GOT3 (cell line): ENCODE results near the gene PPP1R3C.

Source experiments
- DNase-seq: peaks from one replicate; lab custom pipeline; 2025; ENCODE audit warnings: mixed read lengths; lab: John Stamatoyannopoulos, UW

PPP1R3C gene

DNA sequence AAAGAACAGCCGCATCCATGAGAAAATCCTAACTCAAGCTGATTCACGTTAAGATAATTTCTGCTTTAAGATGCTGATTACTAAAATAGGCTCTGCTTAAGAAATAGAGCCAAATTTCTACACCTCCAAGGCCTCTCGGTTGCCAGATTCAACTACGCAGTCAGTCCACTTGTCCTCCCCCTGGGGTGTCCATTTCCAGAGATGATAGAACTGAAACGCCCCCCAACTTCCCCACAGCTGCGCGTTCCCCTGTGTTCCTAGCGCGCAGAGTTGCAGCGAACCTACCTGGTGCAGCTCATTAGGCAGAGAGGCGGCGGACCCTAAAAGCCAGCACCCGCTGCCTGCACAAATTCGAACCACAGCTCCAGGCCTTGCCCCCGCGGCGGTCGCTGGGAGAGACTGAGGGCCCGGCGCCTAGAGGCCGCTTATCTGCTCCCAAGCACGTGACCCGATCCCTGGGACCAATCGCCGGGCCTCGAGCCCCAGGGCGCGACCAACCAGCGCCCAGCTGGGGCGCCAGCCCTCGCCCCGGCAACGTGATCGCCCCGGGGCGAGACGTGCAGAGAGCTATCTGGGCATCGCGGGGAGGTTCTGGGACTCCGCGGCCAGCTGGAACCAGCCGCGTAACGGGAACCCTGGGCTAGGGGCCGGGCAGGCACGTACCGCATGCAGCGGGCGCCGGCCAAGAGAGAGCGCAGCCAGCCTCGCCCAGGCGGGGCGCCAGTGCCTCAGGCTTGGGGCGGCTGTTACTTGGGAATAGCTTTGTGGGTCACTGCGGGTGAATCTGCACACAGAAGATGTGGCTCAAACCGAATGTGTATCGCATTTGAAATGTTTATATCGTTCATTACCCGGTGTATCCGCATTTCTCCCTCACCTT lies at the start of gene PPP1R3C:
PPP1R3C (minus strand) TSS at position 401 of the 880 bp plus-strand sequence; CDS start at position 299, 102 bp downstream.
- DNase-seq: peak; percentile 88

DNA sequence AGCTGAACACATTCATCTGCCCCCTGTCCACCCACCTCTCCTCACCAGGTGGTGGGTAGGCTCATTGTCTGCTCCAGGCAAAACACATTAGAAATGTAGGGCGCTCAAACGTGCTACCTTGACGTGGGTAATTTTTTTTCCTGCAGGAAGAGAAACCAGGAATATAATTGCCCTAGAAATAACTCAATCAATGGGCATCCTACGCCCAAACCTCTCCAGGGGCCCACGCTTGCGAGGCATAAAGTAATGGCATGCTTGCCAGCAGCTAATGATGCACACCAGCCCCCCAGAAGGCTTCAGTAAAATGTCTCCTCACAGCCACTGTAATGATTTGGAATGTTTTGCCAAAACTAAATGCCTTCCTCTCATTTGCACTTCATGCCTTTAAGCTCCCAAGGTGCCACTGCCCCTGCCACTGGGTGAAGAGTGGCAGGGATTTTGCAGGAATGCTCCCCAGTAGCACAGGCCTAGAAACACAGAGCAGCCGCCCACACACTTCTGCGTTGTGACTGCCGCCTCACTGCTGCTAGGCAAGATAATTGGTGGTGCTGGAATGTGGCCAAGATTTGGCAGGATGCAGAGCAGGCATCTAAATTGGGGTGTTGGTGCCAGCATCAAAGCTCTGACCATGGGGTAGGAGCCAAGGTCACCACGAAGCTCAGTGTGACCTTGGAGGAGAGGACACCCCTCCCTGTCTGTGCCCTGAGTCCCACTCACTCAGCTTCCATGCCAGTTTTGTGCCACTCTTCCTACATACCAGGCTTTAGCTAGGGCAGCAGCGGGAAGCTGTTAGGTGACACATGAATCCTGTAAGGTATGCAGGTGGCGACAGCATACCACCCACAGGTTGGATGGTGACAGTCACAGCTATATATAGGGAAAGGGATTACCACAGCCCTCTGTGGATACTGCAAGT lies 48.7 kb upstream of the PPP1R3C start:
- no peak for DNase-seq

DNA sequence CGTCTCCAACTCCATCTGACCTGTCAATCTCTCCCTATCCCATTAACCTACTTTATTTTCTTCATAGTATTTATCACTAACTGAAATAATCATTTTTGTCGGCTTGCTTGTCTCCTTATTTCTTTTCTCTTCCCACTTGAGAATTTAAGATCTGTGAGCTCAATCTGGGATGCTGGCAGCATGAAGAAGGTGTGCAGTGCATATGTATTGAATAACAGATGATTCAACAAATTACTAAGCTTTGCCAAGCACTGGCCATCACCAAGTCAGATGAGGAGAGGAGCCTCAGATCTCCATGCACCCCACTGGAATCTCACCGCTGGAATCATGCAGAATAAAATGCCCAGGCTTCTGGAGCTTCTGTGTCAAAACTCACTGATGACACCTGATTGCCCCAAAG lies 47.6 kb upstream of the PPP1R3C start:
- DNase-seq: no peak

DNA sequence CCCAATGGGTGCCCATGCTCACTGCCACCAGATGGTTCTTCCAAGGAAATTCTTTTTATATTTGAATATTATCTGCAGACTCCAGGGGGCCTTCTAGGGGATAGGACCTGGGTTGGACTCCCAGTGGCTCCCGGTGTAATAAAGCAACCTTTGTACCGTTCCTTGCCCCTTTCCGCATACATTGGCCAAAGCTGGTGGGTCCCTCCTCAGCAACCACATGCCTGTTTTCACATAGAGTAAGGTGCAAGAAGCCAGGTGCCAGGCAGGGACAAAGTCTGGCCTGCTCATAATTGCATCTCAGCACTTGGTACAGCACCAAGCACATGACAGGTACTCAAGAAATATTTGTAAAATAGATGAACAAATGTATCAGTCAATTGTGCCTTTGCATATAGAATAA lies 46.4 kb upstream of the PPP1R3C start:
- DNase-seq: no peak

DNA sequence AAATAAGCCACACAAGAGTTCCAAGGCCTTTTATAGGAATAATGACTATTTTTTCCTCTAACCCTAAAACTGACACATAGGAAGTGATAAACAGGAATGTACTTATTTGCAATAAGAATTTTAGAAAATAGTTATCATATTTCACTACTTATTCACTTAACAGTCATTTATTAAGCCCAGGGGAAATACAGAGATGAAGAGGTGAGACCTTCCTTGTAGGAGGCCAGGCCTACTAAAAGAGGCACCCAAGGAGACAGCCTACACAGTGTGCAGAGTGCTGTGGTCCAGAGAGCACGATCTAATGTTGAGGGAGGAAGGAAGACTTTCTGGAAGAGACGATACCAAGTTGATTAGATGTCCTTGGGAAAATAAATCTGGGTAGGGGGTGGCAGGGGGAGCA lies 45.0 kb upstream of the PPP1R3C start:
- no peak for DNase-seq

DNA sequence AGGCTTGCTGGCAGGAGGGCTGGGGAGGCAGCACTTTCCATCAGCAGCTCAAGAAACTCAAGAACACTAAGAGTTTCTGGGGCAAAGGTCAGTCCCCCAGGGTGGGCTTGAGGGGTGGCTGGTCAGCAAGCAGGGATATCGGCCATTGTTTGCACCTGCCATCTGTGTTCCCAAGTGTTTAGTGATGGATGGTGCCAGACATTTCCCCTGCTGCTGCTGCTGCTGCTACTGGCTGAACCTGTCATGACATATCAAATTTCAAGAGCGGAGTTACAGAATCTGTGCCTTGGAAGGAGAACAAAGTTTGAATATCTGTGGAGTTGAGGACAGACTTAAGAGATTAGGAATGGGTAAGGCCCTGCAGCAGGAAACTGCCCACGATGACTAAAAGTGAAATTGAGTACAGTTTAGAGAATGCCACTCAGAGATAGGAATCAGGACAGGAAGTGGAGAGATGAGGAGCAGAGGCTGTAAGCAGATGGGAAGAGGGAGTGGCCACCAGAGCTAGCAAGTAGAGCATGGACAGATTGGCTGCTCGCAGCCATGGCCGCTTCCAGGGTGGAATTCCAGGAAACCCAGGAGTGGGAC lies 39.2 kb upstream of the PPP1R3C start:
- DNase-seq: no peak

DNA sequence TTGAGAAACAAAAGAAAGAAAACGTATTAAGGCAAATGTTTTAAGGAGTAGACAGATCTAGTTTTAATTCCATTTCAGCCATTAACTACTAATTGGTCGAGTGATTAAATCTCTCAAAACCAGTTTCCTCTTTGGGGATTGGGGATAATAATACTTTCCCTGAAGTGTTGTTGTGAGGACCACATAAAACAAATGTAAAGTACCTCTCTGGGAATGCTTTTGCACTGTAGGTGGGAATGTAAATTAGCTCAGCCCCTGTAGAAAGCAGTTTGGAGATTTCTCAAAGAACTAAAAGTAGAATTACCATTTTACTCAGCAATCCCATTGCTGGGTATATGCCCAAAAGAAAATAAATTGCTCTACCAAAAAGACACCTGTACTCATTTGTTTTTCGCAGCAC lies 36.0 kb upstream of the PPP1R3C start:
- no peak for DNase-seq

DNA sequence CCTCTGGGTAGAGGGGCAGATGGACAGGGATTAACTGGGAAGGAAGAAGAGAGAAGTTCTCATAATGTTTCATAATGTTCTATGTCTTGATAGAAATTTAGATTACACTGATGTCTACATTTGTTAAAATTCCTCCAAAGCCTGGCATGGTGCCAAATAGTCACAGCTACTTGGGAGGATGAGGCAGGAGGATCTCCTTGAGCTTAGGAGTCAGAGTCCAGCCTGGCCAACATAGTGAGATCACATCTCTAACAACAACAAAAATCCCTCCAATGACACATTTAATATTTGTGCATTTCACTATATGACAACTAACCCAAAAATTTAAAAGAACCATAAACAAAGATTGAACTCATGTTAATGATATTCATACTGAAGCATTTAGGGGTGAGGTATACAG lies 33.0 kb upstream of the PPP1R3C start:
- DNase-seq: no peak

DNA sequence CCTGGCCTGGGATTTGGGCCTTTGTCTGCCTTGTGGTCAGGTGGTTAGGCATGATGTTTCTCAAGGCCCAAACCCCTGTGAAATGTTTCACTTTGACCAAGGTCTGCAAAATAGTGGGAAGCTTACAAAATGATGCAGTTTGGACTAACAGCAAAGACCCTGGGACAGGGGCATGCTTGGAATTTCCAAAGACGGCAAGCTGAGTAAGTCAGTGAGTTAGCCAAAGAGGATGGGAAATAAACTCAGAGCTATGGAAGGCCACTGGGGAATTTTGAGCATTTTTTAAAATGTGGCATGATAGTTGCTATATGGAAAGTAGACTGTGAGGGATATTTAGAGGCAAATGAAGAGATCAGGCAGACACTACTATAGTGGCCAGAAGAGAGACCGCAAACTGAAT lies 31.6 kb upstream of the PPP1R3C start:
- no peak for DNase-seq

DNA sequence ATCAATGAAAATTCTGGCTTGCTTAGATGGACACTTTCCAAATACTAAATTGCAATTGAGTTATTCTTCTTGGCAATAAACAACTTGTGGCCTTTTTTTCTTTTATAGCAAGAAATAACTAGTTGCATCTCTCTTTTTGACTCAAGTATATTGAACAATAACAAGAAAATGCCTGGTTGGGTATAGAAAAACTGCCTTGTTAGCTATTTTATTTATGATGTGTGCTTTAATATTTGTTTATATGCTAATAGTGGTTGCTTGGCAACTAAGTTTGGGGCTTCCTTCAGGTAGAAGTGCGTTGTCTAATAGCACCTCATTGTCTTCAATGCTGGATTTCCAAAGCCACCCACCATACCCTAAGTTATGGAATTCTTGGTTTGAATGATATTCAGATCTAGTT lies 30.1 kb upstream of the PPP1R3C start:
- no peak for DNase-seq

DNA sequence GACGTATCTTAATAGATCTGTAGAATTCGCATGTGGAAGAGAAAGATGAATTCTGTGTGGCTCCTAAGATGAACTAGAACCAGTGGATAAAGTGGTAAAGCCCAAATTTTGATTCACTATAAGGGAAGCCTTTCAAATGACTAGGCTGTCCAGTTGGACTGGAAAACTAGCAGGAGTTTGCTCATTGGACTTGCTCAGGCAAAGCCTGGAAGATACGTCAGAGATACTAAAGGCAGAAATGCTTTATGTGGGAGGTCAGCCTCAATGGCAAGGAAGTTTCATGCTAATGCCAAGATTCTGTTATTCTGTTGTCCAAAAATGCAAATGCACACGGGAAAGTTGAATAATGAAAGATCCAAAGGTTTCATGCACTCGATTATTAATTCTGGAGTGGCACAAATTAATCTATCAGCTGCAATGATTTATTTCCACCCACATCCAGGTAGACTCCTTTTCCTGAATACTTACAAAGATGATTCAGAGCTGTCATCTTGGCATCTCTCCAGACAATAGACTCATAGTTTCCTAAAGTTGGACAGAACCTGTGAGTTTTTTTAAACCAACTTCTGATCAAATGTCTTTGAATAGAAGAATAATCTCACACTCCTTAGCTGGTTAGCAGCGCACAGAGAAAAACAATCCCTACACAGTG lies 20.5 kb upstream of the PPP1R3C start:
- no peak for DNase-seq

DNA sequence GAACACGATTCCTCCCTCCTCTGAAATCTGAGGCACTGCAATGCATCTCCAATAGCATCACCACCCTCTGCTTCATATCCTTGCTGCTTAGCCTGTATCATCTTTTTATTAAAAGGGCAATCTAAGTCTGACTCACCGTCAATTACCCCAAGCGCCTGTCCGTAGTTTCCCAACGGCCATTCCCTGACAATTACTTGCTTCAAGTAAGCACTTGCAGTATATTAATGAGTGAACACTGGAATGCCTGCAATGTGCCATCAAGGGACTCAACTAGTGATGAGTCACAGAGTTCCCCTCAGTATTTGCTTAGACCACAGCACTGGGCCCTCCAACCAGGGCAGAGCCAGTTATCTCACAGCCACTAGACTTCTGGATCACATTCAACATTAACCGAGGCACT lies 19.5 kb upstream of the PPP1R3C start:
- peak; percentile 17 for DNase-seq

DNA sequence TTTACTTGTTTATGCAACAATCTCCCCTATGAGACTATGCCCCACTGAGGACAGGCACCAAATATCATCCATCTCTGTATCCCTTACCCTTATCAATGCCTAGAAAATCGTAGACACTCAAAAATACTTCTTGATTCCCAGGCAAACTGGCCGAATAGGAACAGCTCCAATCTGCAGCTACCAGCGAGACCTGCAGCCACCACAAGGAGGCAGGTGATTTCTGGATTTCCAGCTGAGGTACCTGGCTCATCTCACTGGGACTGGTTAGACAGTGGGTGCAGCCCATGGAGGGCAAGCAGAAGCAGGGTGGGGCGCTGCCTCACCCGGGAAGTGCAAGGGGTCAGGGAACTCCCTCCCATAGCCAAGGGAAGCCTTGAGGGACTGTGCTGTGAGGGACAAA lies 10.8 kb upstream of the PPP1R3C start:
- DNase-seq: no peak

DNA sequence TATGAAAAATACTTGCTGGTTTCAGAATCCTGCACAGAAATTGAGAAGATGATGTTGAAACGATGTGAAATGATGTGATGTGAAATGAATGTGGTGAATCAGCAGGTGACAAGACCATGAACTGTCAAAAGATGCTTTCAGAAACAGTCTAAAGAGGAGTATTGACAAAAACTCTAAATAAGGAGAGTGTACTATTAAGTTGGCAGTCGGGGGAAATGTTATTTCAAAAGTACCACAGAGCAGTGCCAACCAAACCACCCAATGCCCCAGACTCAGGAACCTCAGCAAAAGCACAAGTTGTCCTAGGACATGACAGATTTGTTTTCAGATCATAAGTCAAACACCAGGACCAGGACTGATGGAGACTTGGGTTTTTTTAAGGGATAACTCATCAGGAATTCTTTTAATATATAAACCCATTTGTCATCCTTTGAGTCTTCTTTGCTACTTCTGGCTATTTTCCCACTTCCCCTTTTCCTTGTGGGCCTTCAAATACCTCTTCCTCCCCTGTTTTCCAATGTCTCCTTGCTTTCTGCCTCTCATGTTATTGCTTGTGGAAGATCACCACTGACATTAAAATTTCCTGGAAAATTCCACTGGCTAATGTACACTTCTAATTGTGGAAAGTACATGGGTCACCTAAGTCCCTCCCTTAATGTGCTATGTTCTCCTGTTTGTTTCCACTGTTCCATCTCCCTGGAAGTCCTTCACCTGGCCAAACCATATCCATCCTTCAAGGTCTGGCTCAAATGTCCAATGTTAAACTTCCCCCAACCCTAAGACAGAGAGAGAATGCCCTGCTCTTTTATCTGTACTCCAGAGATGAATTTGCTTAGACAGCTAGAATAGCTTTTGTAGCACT lies 10.2 kb upstream of the PPP1R3C start:
- DNase-seq: no peak

DNA sequence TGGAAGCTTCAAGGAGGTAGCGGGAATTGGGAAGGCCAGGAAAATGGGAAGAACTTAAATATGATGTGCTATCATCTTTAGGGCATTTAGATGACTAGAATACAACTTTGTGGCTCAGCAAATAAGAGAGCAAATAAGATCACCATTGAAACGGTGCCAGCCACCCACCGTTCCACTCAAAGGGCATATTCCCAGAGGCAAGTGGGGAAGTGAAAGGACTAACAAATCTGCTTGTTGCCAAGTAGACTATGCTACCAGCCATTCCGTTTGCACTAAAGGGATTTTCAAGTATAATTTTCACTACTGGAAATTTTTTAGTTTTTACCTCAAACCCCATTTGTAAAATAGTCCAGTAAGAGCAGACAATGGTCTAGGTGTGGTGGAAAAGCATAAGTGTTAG lies 4.0 kb upstream of the PPP1R3C start:
- DNase-seq: no peak

DNA sequence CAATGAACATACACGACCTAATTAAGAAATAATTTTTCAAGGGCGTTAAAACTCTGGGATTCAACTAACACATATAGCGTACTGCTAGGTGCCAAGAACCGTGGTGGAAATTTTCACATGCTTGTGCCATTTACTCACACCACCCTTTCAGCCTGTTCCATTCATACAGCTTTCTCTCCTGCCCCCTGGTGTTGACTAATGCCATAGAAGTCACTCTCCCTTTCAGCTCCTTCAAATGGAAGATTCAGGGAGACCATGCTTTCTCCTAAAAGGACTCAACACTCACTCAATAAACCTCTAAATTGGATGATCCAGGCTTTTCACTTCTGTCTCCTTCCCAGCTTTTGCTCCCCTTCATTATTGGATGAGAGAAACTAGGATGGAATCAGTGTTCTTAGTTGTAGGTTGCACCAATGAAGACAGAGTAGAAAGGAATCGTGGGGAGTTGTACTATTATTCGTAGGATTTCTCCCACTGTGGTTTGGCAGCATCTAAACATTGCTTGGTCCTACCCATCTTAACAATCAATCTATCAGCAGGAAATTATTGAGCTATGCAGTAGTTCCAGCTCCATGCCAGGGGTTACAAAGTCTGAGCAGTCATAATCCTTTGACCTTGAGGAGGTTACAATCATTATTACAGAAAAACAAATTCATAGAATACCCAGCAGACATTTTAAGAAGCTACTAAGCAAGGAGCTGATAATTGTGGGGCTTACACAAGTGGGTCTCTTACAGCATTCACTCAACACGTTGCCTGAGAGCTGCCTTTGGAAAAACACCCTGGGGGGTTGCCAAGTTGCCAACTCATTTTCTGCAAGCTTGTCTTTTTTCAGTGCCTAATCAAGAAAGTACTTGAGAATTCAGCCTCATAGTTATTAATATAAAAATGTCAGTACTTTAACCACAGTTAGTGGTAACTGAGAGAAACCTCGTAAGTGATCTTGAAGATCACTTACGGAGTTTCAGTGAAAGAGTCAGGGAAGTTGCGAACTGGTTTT lies 2.8 kb upstream of the PPP1R3C start:
- no peak for DNase-seq

DNA sequence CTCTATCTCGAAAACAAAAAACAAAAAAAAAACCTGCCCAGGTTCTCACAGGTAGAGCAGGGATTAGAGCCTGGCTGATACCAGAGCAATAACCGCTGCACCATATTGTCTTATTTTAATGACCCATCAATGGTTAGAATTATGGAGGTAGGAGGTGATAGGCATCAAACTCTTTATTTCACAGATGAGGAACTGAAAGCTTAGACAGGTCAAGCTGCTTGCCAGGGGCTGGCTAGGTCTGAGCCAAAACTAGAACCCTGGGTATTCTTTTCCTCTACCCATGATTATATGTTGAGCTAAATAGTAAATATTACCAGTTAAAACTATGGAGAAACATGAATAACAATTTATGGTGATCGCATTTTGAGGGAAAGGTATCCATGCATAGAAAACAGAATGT lies 2.0 kb upstream of the PPP1R3C start:
- DNase-seq: no peak

DNA sequence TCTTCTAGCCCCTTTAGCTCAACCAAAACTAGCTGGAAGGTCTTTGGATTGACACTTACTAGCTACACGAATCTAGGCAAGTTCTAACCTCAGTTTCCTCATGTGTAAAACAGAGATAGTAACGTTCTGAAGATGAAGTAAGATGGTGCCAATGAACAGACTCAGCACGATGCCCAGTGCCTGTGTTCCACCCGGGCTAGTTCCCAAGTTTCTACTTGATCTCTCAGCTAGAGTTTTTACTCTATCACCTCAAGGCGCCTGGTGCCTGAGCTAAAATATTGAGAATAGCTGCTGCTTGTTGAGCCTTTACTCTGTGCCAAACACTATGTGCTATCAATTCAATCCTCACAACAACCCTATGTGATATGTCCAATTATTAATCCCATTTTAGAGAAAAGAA lies 1.4 kb upstream of the PPP1R3C start:
- no peak for DNase-seq

DNA sequence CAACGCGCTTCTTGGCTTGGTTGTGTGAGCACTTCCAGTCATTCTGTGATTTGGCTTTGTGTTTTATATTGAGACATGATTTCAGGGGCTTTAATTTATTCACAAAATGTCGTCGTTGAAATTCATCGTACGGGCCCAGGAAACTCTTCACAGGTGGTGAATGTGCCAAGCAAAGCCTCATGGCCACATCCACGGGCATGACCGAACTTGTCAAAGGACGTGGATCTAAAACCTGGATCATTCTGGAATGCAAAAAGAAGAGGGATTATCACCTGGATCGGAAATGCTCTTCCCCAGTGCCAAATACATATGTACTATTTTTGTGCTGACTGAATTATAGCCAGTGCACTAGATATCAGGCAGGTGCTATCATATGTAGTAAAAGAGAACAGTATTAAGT lies 2.2 kb downstream of the PPP1R3C start:
- no peak for DNase-seq
